Breast epithelium (tissue), 3 donors: ENCODE results near the gene IFNK.

Experiments used
- POLR2A ChIP-seq: fragments of 450-650 bp; IDR thresholded peaks from one replicate; pipeline ENCODE4 v1.6.1; 2016; ENCODE audit warnings: antibody characterized with exemption, mild to moderate bottlenecking, moderate library complexity
- TF ChIP-seq, protein P1 (sequence below), 3 donors: fragments of 450-650 bp; IDR thresholded peaks; one replicate each; pipeline ENCODE4 v1.5.1; 2016 to 2017; ENCODE audit warnings: antibody characterized with exemption in 3 of 3, mild to moderate bottlenecking in 3 of 3, moderate library complexity in 3 of 3

GRCh38 chr9:27539479-27540441, 15.7 kb downstream of the IFNK start:
- TF ChIP-seq, protein P1, sequence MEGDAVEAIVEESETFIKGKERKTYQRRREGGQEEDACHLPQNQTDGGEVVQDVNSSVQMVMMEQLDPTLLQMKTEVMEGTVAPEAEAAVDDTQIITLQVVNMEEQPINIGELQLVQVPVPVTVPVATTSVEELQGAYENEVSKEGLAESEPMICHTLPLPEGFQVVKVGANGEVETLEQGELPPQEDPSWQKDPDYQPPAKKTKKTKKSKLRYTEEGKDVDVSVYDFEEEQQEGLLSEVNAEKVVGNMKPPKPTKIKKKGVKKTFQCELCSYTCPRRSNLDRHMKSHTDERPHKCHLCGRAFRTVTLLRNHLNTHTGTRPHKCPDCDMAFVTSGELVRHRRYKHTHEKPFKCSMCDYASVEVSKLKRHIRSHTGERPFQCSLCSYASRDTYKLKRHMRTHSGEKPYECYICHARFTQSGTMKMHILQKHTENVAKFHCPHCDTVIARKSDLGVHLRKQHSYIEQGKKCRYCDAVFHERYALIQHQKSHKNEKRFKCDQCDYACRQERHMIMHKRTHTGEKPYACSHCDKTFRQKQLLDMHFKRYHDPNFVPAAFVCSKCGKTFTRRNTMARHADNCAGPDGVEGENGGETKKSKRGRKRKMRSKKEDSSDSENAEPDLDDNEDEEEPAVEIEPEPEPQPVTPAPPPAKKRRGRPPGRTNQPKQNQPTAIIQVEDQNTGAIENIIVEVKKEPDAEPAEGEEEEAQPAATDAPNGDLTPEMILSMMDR (IDR thresholded peaks at IDR 0.05): no peak
- no peak for TF ChIP-seq POLR2A
